GM23248 (cell line): ENCODE results near the gene ZNF319. TPM values are rescaled to one million over a fixed set of nuclear protein-coding genes. Genes with fewer than 3 reads are reported as not detected.

Experiments
- DNase-seq: peaks from one replicate; pipeline ENCODE4 v3.0.0-alpha.2; 2015
- H2AFZ ChIP-seq: fragments of 200-600 bp; sonication (generic); 2 replicates; pipeline ENCODE4 v1.6.1; 2016; ENCODE audit warnings: antibody characterized with exemption
- H3F3A ChIP-seq: fragments of 200-600 bp; sonication (generic); 2 replicates; pipeline ENCODE4 v1.6.1; 2016; ENCODE audit warnings: mild to moderate bottlenecking, antibody characterized with exemption, mixed run types; ENCODE audit not compliant: insufficient read depth
- H3K27ac ChIP-seq: fragments of 200-600 bp; sonication (generic); 2 replicates; pipeline ENCODE4 v1.5.1; 2016; ENCODE audit warnings: mild to moderate bottlenecking
- H3K27me3 ChIP-seq: fragments of 200-600 bp; sonication (generic); replicated peaks from 2 replicates; pipeline ENCODE4 v1.6.1; 2016; ENCODE audit warnings: mild to moderate bottlenecking; ENCODE audit not compliant: insufficient read depth
- H3K36me3 ChIP-seq: fragments of 200-600 bp; sonication (generic); 2 replicates; pipeline ENCODE4 v1.6.1; 2016; ENCODE audit warnings: low read depth, mild to moderate bottlenecking
- H3K4me1 ChIP-seq: fragments of 200-600 bp; sonication (generic); 2 replicates; pipeline ENCODE4 v1.6.1; 2016; ENCODE audit warnings: mild to moderate bottlenecking; ENCODE audit not compliant: insufficient read depth
- H3K4me2 ChIP-seq: fragments of 200-600 bp; sonication (generic); one replicate; pipeline ENCODE4 v1.6.1; 2016; ENCODE audit warnings: mild to moderate bottlenecking; ENCODE audit not compliant: unreplicated experiment
- H3K4me3 ChIP-seq: fragments of 200-600 bp; sonication (generic); 2 replicates; pipeline ENCODE4 v1.5.1; 2016; ENCODE audit warnings: mild to moderate bottlenecking
- H3K79me2 ChIP-seq: fragments of 200-600 bp; sonication (generic); 2 replicates; pipeline ENCODE4 v1.6.1; 2016; ENCODE audit warnings: mild to moderate bottlenecking; ENCODE audit not compliant: insufficient read depth
- H3K9ac ChIP-seq: fragments of 200-600 bp; sonication (generic); 2 replicates; pipeline ENCODE4 v1.6.1; 2016; ENCODE audit warnings: mild to moderate bottlenecking
- H3K9me2 ChIP-seq: fragments of 200-600 bp; sonication (generic); 2 replicates; pipeline ENCODE4 v1.6.1; 2016; ENCODE audit warnings: mixed run types, mild to moderate bottlenecking, moderate library complexity; ENCODE audit not compliant: insufficient read depth
- H3K9me3 ChIP-seq: fragments of 200-600 bp; sonication (generic); one replicate; pipeline ENCODE4 v1.6.1; 2017; ENCODE audit warnings: low read depth
- H4K20me1 ChIP-seq: fragments of 200-600 bp; sonication (generic); 2 replicates; pipeline ENCODE4 v1.6.0; 2016; ENCODE audit not compliant: insufficient read depth
- EZH2 ChIP-seq: fragments of 200-600 bp; sonication (generic); IDR thresholded peaks from 2 replicates; pipeline ENCODE4 v1.6.1; 2018; ENCODE audit warnings: antibody characterized with exemption, mild to moderate bottlenecking; ENCODE audit not compliant: insufficient read depth, poor library complexity, severe bottlenecking
- EZH2phosphoT487 ChIP-seq: fragments of 200-600 bp; sonication (generic); IDR thresholded peaks from 2 replicates; pipeline ENCODE4 v1.6.1; 2018; ENCODE audit warnings: antibody characterized with exemption, moderate library complexity, mild to moderate bottlenecking, low read depth; ENCODE audit not compliant: insufficient read depth
- WGBS, 2 experiments: methylation state at CpG; one replicate each; pipeline ENCODE4 v1.1.6; 2015 to 2017; ENCODE audit warnings: low lambda C conversion rate in 2 of 2, low coverage in 1 of 2; ENCODE audit errors: missing lambda C conversion rate in 2 of 2; 5-methylcytosine and 5-hydroxymethylcytosine counted together
- in situ Hi-C: fragments of 300-500 bp; cut with MboI; formaldehyde crosslinking; loops from 2 replicates; pipeline ENCODE4 v1.15.0; 2020
- polyA plus RNA-seq: library from polyadenylated mRNA; unstranded; fragments of >200 nt; fragmentation: Nextera tagmentation; extraction: Ambion mirVana; gene quantifications from 2 replicates; pipeline ENCODE4 v1.2.1, GENCODE V29; 2016
- total RNA-seq: library from RNA; depleted of rRNA; stranded (reverse); fragments of >200 nt; shearing (Covaris generic); gene quantifications from 2 replicates; pipeline ENCODE4 v1.2.3, GENCODE V29; 2014

The ZNF319 gene
- total and polyA plus RNA-seq, 2 experiments from 2014 or later = 4.6 to 8.2 TPM

DNA sequence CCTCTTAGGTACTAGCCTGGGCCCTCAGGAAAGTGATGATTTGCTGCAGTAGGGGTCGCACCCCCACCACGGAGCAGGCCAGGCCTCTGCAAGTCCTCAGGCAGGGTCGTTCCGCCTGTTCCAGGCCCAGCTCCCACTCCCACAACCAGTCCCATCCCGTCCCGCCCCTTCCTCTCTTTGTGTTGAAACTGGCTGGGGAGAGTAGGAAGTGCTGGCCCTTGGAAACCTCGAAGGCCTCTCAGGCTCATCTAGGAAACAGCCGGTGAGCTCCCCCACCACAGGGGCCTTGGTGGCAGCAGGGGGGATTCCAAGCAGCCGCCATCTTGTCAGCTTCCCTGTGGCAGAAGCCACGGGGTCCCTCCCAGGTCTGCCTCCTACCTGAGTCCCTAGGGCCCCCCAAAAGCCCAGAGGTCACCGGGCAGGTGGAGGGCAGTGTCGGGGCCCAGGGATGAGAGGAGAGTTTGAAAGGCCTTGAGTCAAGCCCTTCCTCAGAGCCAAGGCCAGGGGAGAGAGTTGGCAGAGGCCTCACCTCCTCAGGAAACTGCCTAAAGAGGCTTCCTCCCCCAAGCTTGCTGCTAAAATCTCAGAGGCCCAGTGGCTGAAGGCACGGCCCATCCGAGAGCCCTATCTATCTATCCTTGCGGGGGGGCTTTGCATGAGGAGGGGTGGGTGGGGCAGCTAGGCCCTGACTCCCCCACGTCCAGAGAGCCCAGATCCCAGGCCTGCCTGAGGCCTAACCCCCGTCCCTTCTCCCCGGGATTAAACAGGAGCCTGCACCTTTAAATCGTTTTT is 47.3 kb upstream of the ZNF319 start:
- no peak overlapping the region for H3K4me3 ChIP-seq
- no peaks in the 10 kb centered on the region for H3K4me1 ChIP-seq
- no peak overlapping the region for H2AFZ ChIP-seq
- no peaks in the 10 kb centered on the region for H3K9me3 ChIP-seq
- H3K79me2 ChIP-seq = no peaks in the 10 kb centered on the region
- no peak for DNase-seq
- TF ChIP-seq EZH2phosphoT487 (no peak), EZH2 (no peak)
- H4K20me1 ChIP-seq = no peaks in the 10 kb centered on the region
- H3F3A ChIP-seq = no peaks in the 10 kb centered on the region
- no peak overlapping the region for H3K4me2 ChIP-seq
- H3K36me3 ChIP-seq = no peaks in the 10 kb centered on the region
- no peak overlapping the region for H3K9ac ChIP-seq
- WGBS, 2 experiments = 69 to 73% methylated on average over 18 to 19 of the region's 19 CpGs
- H3K27ac ChIP-seq = no peak overlapping the region
- H3K27me3 ChIP-seq = no peaks in the 10 kb centered on the region
- in situ Hi-C loops = no loop called here
- H3K9me2 ChIP-seq = no peaks in the 10 kb centered on the region

DNA sequence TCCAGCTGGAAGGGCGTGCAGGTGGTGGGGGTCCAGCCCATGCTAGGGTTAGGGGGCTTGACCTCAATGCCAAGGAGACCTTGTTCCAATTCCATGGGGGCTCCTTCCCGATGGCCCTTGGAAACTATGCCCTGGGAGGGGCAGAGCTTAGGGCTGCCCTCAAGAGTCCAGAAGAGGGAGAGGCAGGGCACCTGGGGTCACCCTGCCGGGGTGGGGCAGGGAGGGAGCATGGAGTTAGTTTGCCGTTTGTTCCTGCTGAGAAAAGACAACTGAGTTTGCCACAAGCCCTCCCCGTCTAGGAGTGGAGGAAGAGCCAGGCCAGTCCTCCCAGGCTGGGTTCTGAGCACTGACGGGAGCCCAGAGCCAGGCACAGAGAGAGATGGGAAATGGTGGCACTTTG is 46.5 kb upstream of the ZNF319 start:
- no peak overlapping the region for H3K9ac ChIP-seq
- no peaks in the 10 kb centered on the region for H3K4me1 ChIP-seq
- H3K4me3 ChIP-seq = no peak overlapping the region
- H3K79me2 ChIP-seq = no peaks in the 10 kb centered on the region
- no peaks in the 10 kb centered on the region for H4K20me1 ChIP-seq
- DNase-seq = no peak
- no peaks in the 10 kb centered on the region for H3K36me3 ChIP-seq
- TF ChIP-seq EZH2 (no peak), EZH2phosphoT487 (no peak)
- no peaks in the 10 kb centered on the region for H3F3A ChIP-seq
- no peaks in the 10 kb centered on the region for H3K9me2 ChIP-seq
- H3K27ac ChIP-seq = no peak overlapping the region
- H3K27me3 ChIP-seq = no peaks in the 10 kb centered on the region
- WGBS, 2 experiments = 49 to 51% methylated on average over 6 of the region's 6 CpGs
- no peaks in the 10 kb centered on the region for H3K9me3 ChIP-seq
- in situ Hi-C loops = no loop called here
- H3K4me2 ChIP-seq = no peak overlapping the region
- H2AFZ ChIP-seq = no peak overlapping the region

DNA sequence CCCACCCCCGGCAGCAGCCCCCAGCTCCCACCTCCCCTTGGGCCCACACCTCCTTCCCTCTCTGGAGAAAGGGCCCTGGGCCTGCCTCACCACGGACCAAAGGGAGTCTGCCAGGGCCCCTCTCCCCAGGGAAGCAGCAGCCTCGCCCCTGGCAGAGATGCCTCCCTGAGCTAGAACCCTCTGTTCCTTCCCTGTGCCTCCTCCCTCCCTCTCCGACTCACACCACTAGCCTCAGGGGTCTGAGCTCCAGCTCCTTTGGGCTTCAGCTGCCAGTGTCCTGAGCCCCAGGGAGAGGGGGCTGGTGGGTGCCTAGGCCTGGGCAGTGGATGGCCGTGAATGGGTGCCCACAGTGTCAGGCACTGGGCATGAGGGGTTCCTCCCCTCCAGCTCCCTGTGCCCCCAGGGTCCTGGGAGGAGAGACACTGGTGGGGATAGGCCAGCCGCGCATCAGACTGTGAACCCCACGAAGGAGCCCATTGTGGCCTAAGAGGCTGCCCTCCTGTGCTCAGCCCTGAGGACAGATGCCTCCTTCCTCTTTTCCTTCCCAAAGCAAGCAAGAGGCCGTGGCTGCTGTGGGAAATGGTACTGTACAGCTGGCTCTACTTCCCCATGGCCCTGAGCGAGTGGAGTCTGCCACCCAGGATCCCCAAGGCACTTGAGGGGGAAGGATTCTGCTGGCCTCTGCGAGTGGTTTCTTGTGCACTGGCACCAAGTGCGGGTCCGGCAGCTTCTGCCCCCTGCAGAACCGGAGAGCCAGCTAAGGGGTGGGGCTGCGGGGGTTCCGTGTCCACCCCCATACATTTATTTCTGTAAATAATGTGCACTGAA is 45.8 kb upstream of the ZNF319 start:
- H3F3A ChIP-seq = no peaks in the 10 kb centered on the region

DNA sequence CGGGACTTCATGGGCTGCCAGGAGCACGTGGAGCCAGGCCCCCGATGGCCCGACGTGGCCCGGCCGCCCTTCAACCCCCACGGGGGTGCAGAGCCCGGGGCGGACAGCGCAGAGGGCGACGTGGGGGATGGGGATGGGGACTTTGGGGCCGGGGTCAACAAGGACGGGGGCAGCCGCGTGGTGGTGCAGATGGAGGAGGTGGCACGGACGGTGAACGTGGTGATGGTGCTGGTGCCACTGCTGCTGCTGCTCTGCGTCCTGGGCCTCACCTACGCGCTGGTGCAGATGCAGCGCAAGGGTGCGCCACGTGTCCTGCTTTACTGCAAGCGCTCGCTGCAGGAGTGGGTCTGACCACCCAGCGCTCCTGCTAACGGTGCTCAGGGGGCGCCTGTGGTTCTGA is 44.6 kb upstream of the ZNF319 start:
- Histone ChIP-seq H3K9me3 (no peaks in the 10 kb centered on the region), H3K9ac (no peak overlapping the region), H3K4me2 (no peak overlapping the region), H3K27ac (no peak overlapping the region), H3K4me3 (no peak overlapping the region), H4K20me1 (no peaks in the 10 kb centered on the region), H3F3A (no peaks in the 10 kb centered on the region), H3K27me3 (no peaks in the 10 kb centered on the region), H2AFZ (no peak overlapping the region), H3K36me3 (no peaks in the 10 kb centered on the region), H3K9me2 (no peaks in the 10 kb centered on the region), H3K79me2 (no peaks in the 10 kb centered on the region), H3K4me1 (no peaks in the 10 kb centered on the region)
- no peak for DNase-seq
- in situ Hi-C loops = no loop called here
- 62 to 73% methylated on average over 7 to 28 of the region's 31 CpGs for WGBS, 2 experiments
- TF ChIP-seq EZH2phosphoT487 = no peak
- no peak for TF ChIP-seq EZH2

More for the DNA sequence above, 45.8 kb upstream of the ZNF319 start:
- Histone ChIP-seq H3K27ac (no peak overlapping the region), H3K9me2 (no peaks in the 10 kb centered on the region), H3K79me2 (no peaks in the 10 kb centered on the region), H3K9me3 (no peaks in the 10 kb centered on the region), H3K36me3 (no peaks in the 10 kb centered on the region), H2AFZ (no peak overlapping the region), H4K20me1 (no peaks in the 10 kb centered on the region), H3K27me3 (no peaks in the 10 kb centered on the region), H3K9ac (no peak overlapping the region), H3K4me1 (no peaks in the 10 kb centered on the region), H3K4me2 (no peak overlapping the region), H3K4me3 (no peak overlapping the region)
- DNase-seq = no peak
- TF ChIP-seq EZH2phosphoT487 (no peak), EZH2 (no peak)
- WGBS, 2 experiments = 65 to 68% methylated on average over 14 to 16 of the region's 16 CpGs
- in situ Hi-C loops = no loop called here
